ENCODE measurements around the gene RAB3GAP1. TPM values are rescaled to one million over a fixed set of nuclear protein-coding genes. Genes with fewer than 3 reads are reported as not detected.
"Not testable (repeated sequence)": the region's sequence is repeated elsewhere in the genome, so short reads cannot be mapped to it uniquely, and the experiment has no call there.

RAB3GAP1 gene
- polyA plus RNA-seq, 1 of the 3 experiments (the other 2 are of a cell fraction) = 10.9 TPM

DNA sequence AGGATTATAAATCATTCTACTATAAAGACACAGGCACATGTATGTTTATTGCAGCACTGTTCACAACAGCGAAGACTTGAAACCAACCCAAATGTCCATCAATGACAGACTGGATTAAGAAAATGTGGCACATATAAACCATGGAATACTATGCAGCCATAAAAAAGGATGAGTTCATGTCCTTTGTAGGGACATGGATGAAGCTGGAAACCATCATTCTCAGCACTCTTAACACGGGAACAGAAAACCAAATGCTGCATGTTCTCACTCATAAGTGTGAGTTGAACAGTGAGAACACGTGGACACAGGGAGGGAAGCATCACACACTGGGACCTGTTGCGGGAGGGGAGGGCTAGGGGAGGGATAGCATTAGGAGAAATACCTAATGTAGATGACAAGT, 37.5 kb downstream of the RAB3GAP1 start:
- DNase-seq; H2AFZ ChIP-seq (ENCODE audit: low read depth); H3K4me1 ChIP-seq (ENCODE audit: control insufficient read depth in 1 of 2, insufficient read depth in 2 of 2, low read depth in 1 of 2, low read length in 1 of 2); H3K4me3 ChIP-seq (ENCODE audit: low read depth in 2 of 2, low read length in 1 of 2); H3K27me3 ChIP-seq (ENCODE audit: insufficient read depth); H3K9ac ChIP-seq; POLR2A ChIA-PET; H3K9me2 ChIP-seq; CTCF ChIA-PET; H3K9me3 ChIP-seq; H3K4me2 ChIP-seq; H4K20me1 ChIP-seq (ENCODE audit: insufficient read depth); H3F3A ChIP-seq (replicated peaks; ENCODE audit: insufficient read depth); H3K27ac ChIP-seq (ENCODE audit: low read depth in 2 of 2, low read length in 1 of 2): not testable (repeated sequence)
- 92% methylated on average over 4 of the region's 4 CpGs for WGBS (ENCODE audit: low lambda C conversion rate)
- peaks cover 75% of the 10 kb centered on the region for H3K79me2 ChIP-seq (ENCODE audit: insufficient read depth)
- peaks cover 17 to 41% of the 10 kb centered on the region in 2 experiments for H3K36me3 ChIP-seq (replicated peaks in 1 of 2; ENCODE audit: control insufficient read depth in 1 of 2, insufficient read depth in 2 of 2, low read length in 1 of 2)

DNA sequence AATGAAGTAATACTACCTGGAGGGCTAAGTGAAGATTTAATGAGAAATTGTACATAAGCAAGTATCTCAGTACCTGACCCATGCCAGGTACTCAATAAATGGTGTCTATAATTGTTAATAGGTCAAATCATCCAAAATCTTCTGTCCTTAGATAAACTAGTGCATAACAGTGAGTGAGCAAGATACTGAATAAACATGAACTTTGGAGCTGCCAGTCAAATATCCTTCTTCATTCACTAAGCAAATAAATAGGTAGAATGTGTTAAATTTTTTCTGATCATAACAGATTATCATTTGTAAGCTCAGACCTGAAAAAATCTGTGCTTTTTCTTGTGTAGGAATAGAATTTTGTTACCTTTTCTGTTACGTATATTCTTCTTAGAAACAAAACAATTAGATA, 39.6 kb downstream of the RAB3GAP1 start:
- H3K27ac ChIP-seq (ENCODE audit: low read depth in 2 of 2, low read length in 1 of 2) = no peak overlapping the region
- no peaks in the 10 kb centered on the region; a peak in 1 of 4 replicates for H3K4me1 ChIP-seq (ENCODE audit: control insufficient read depth in 1 of 2, insufficient read depth in 2 of 2, low read depth in 1 of 2, low read length in 1 of 2)

More for the DNA sequence above, 39.6 kb downstream of the RAB3GAP1 start:
- Histone ChIP-seq H3K4me2 (no peak overlapping the region), H3K36me3 (replicated peaks in 1 of 2; ENCODE audit: control insufficient read depth in 1 of 2, insufficient read depth in 2 of 2, low read length in 1 of 2) (peaks cover 18 to 46% of the 10 kb centered on the region in 2 experiments), H3K9me2 (no peaks in the 10 kb centered on the region), H3K4me3 (ENCODE audit: low read depth in 2 of 2, low read length in 1 of 2) (no peak overlapping the region), H2AFZ (ENCODE audit: low read depth) (no peak overlapping the region), H3K9me3 (no peaks in the 10 kb centered on the region), H3K27me3 (ENCODE audit: insufficient read depth) (no peaks in the 10 kb centered on the region), H3K9ac (no peak overlapping the region), H4K20me1 (ENCODE audit: insufficient read depth) (no peaks in the 10 kb centered on the region), H3K79me2 (ENCODE audit: insufficient read depth) (peaks cover 57% of the 10 kb centered on the region), H3F3A (replicated peaks; ENCODE audit: insufficient read depth) (peaks cover 7% of the 10 kb centered on the region)
- POLR2A ChIA-PET = no interaction called here
- CTCF ChIA-PET = interaction anchor here (1.6 kb wide), 1 partner anchor 706 kb away, joined by 4 read pairs; no protein-coding TSS in a partner anchor
- no peak for DNase-seq
- TF ChIP-seq EZH2phosphoT487 (IDR thresholded peaks at IDR 0.05; ENCODE audit: borderline replicate concordance, low read depth) (no peak), RAD21 (IDR thresholded peaks at IDR 0.05; ENCODE audit: low read length) (no peak), TEAD4 (IDR thresholded peaks at IDR 0.05; ENCODE audit: borderline replicate concordance, insufficient read depth) (no peak), GATA2 (CRISPR knock-in tag; IDR thresholded peaks at IDR 0.05) (no peak), NRF1 (IDR thresholded peaks at IDR 0.05; ENCODE audit: low read depth, low read length) (no peak), MXI1 (IDR thresholded peaks at IDR 0.05; ENCODE audit: low read depth, low read length) (no peak), FOXJ3 (CRISPR knock-in tag; IDR thresholded peaks at IDR 0.05) (no peak), NFIC (IDR thresholded peaks at IDR 0.05; ENCODE audit: borderline replicate concordance) (no peak), ELF1 (IDR thresholded peaks at IDR 0.05) (no peak), GABPA (IDR thresholded peaks at IDR 0.05; ENCODE audit: low read depth) (no peak), FOSL2 (IDR thresholded peaks at IDR 0.05; ENCODE audit: borderline replicate concordance, low read depth) (no peak), RCOR1 (IDR thresholded peaks at IDR 0.05; ENCODE audit: low read length) (no peak), TCF12 (IDR thresholded peaks at IDR 0.05) (no peak), JUND (IDR thresholded peaks at IDR 0.05) (no peak), MEF2A (IDR thresholded peaks at IDR 0.05; ENCODE audit: borderline replicate concordance, low read depth) (no peak)
- TF ChIP-seq, protein P1, sequence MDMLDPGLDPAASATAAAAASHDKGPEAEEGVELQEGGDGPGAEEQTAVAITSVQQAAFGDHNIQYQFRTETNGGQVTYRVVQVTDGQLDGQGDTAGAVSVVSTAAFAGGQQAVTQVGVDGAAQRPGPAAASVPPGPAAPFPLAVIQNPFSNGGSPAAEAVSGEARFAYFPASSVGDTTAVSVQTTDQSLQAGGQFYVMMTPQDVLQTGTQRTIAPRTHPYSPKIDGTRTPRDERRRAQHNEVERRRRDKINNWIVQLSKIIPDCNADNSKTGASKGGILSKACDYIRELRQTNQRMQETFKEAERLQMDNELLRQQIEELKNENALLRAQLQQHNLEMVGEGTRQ (IDR thresholded peaks at IDR 0.05; ENCODE audit: borderline replicate concordance, low read depth, low read length) = no peak
- TF ChIP-seq, protein P2, sequence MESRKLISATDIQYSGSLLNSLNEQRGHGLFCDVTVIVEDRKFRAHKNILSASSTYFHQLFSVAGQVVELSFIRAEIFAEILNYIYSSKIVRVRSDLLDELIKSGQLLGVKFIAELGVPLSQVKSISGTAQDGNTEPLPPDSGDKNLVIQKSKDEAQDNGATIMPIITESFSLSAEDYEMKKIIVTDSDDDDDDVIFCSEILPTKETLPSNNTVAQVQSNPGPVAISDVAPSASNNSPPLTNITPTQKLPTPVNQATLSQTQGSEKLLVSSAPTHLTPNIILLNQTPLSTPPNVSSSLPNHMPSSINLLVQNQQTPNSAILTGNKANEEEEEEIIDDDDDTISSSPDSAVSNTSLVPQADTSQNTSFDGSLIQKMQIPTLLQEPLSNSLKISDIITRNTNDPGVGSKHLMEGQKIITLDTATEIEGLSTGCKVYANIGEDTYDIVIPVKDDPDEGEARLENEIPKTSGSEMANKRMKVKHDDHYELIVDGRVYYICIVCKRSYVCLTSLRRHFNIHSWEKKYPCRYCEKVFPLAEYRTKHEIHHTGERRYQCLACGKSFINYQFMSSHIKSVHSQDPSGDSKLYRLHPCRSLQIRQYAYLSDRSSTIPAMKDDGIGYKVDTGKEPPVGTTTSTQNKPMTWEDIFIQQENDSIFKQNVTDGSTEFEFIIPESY (IDR thresholded peaks at IDR 0.05; ENCODE audit: borderline replicate concordance, low read depth) = no peak
- TF ChIP-seq, protein P3, sequence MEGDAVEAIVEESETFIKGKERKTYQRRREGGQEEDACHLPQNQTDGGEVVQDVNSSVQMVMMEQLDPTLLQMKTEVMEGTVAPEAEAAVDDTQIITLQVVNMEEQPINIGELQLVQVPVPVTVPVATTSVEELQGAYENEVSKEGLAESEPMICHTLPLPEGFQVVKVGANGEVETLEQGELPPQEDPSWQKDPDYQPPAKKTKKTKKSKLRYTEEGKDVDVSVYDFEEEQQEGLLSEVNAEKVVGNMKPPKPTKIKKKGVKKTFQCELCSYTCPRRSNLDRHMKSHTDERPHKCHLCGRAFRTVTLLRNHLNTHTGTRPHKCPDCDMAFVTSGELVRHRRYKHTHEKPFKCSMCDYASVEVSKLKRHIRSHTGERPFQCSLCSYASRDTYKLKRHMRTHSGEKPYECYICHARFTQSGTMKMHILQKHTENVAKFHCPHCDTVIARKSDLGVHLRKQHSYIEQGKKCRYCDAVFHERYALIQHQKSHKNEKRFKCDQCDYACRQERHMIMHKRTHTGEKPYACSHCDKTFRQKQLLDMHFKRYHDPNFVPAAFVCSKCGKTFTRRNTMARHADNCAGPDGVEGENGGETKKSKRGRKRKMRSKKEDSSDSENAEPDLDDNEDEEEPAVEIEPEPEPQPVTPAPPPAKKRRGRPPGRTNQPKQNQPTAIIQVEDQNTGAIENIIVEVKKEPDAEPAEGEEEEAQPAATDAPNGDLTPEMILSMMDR (IDR thresholded peaks at IDR 0.05) = no peak
- TF ChIP-seq, protein P4, sequence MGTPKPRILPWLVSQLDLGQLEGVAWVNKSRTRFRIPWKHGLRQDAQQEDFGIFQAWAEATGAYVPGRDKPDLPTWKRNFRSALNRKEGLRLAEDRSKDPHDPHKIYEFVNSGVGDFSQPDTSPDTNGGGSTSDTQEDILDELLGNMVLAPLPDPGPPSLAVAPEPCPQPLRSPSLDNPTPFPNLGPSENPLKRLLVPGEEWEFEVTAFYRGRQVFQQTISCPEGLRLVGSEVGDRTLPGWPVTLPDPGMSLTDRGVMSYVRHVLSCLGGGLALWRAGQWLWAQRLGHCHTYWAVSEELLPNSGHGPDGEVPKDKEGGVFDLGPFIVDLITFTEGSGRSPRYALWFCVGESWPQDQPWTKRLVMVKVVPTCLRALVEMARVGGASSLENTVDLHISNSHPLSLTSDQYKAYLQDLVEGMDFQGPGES (IDR thresholded peaks at IDR 0.05; ENCODE audit: low read depth, low read length) = no peak
- TF ChIP-seq, protein P5, sequence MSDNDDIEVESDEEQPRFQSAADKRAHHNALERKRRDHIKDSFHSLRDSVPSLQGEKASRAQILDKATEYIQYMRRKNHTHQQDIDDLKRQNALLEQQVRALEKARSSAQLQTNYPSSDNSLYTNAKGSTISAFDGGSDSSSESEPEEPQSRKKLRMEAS (IDR thresholded peaks at IDR 0.05; ENCODE audit: low read depth) = no peak
- 89% methylated on average over 1 of the region's 1 CpG for WGBS (ENCODE audit: low lambda C conversion rate)

Measured in SK-N-SH (cell line).